Myometrial cell (primary cell): ENCODE measurements around the gene FNTB. TPM values are rescaled to one million over a fixed set of nuclear protein-coding genes. Genes with fewer than 3 reads are reported as not detected.

Experiments
- total RNA-seq: library from RNA; depleted of rRNA; stranded (reverse); fragments of >200 nt; gene quantifications from 2 replicates; pipeline ENCODE4 v1.2.3, GENCODE V29; 2015

The FNTB gene
- 11.7 and 13.5 TPM in 2 replicates for total RNA-seq

GRCh38 chr14:64986648-64987437, at the start of gene FNTB:
Gene FNTB, plus strand, starts transcription at chr14:64986895. Its CDS starts 59 bp downstream, at chr14:64986954.

GRCh38 chr14:64942531-64943111, 44.1 kb upstream of the FNTB start, which contains the start of gene GPX2:
Gene GPX2, minus strand, starts transcription at chr14:64942745. Its CDS starts 19 bp downstream, at chr14:64942726.

GRCh38 chr14:64971943-64972791, 14.5 kb upstream of the FNTB start, which contains the start of gene RAB15:
Gene RAB15, minus strand, starts transcription at chr14:64972336. Its CDS starts 260 bp downstream, at chr14:64972076.

GRCh38 chr14:65102441-65103149, 115.9 kb downstream of the FNTB start, which contains the start of gene MAX:
Gene MAX, minus strand, starts transcription at chr14:65102517. Its CDS starts 178 bp downstream, at chr14:65102339.

Other genes starting within 250 kb of the FNTB start
- under 0.01 TPM in 1 of 2 replicates, not detected in the other for gene SPTB, start 107.0 kb upstream of the FNTB start, total RNA-seq
- gene CHURC1, start 72.4 kb upstream of the FNTB start, total RNA-seq = 38.1 and 52.5 TPM in 2 replicates
- not detected in 2 replicates for gene GPX2, start 44.1 kb upstream of the FNTB start, total RNA-seq
- 3.2 and 3.7 TPM in 2 replicates for gene RAB15, start 14.6 kb upstream of the FNTB start, total RNA-seq
- 27.7 and 31.2 TPM in 2 replicates for gene MAX, start 115.6 kb downstream of the FNTB start, total RNA-seq